DMS114 treated with DMSO at 0.1 percent for 48 hours (cell line): ENCODE data around the gene TGFB1.
A peak's percentile ranks its signal among the peaks of the same experiment; 100 is the strongest.
"Not testable (repeated sequence)": the region's sequence is repeated elsewhere in the genome, so short reads cannot be mapped to it uniquely, and the experiment has no call there.

ENCODE experiments used
- DNase-seq: peaks from one replicate; lab custom pipeline; 2025; ENCODE audit not compliant: unreplicated experiment; lab: John Stamatoyannopoulos, UW

The TGFB1 gene

GRCh38 chr19:41371119-41371518, 17.4 kb upstream of the TGFB1 start:
- not testable (repeated sequence) for DNase-seq

GRCh38 chr19:41369769-41370168, 16.0 kb upstream of the TGFB1 start:
- DNase-seq: no peak

- no peak for DNase-seq
These were observed 14.2 kb upstream of the TGFB1 start for GRCh38 chr19:41367848-41368301.

- DNase-seq: no peak
These were observed 12.4 kb upstream of the TGFB1 start for GRCh38 chr19:41366089-41366488.

- no peak for DNase-seq
These were observed 11.0 kb upstream of the TGFB1 start for GRCh38 chr19:41364524-41365391.

- peak; percentile 99 for DNase-seq
These were observed 10.2 kb upstream of the TGFB1 start, which contains the start of gene B9D2 for GRCh38 chr19:41363753-41364523. B9D2 (minus strand) TSS chr19:41364149; CDS start chr19:41363519, 630 bp downstream.

GRCh38 chr19:41363371-41363752, 9.6 kb upstream of the TGFB1 start:
- no peak for DNase-seq

GRCh38 chr19:41362143-41362847, 8.6 kb upstream of the TGFB1 start:
- no peak for DNase-seq

- no peak for DNase-seq
These were observed 6.0 kb upstream of the TGFB1 start for GRCh38 chr19:41359741-41360140.

- DNase-seq: no peak
These were observed 4.0 kb upstream of the TGFB1 start for GRCh38 chr19:41357746-41358145.

- no peak for DNase-seq
These were observed 3.4 kb upstream of the TGFB1 start for GRCh38 chr19:41356984-41357739.

- DNase-seq: no peak
These were observed 2.1 kb upstream of the TGFB1 start for GRCh38 chr19:41355802-41356201.

- DNase-seq: no peak
These were observed 1.3 kb upstream of the TGFB1 start for GRCh38 chr19:41355035-41355434.

- DNase-seq: no peak
These were observed 726 bp upstream of the TGFB1 start for GRCh38 chr19:41354343-41354953.

GRCh38 chr19:41352609-41353465, 885 bp downstream of the TGFB1 start:
- no peak for DNase-seq

GRCh38 chr19:41352279-41352608, 1.5 kb downstream of the TGFB1 start:
- no peak for DNase-seq

- no peak for DNase-seq
These were observed 2.1 kb downstream of the TGFB1 start for GRCh38 chr19:41351339-41352245.

GRCh38 chr19:41350735-41351338, 2.9 kb downstream of the TGFB1 start:
- DNase-seq: no peak
